ENCODE data around the gene FAM89B. TPM values are rescaled to one million over a fixed set of nuclear protein-coding genes. Genes with fewer than 3 reads are reported as not detected.
A peak's percentile ranks its signal among the peaks of the same experiment; 100 is the strongest.

FAM89B gene
- total RNA-seq, 1 experiment from 2014 or later: 102 TPM

DNA sequence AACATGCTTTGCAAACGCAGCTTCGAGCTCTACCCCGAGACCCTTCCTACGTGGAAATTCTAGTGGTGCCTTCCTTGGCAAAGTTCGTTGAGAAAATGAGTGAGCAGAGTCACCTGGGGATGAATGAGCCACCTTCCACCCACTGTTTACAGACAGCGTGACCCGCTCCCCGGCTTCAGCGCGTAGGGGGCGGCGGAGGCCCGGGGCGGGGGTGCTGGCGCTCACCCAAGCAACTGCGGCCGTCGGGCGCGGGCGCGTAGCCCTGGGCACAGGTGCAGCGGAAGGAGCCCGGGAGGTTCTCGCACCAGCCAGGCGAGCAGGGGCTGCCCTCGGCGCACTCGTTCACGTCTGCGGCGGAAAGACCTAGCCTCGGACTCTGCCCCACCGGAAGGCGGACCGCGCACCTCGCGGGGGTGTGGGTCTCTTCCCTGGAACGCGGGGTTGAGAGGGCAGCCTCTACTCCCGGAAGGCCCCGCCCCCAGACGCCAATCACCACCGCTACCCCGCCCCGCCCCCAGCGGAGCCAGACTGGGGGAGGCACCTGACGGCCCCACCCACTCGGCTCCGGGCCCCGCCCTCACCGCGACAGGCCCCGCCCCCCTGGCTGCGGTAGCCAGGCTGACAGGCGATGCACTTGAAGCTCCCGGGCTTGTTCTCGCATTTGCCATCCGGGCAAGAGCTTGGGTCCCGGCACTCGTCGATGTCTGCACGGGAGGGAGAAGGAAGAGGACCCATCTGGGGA is 25.9 kb upstream of the FAM89B start:
- H3K4me3 ChIP-seq (ENCODE audit: low read depth in 2 of 2, low read length in 2 of 2): no peak overlapping the region
- BruUV-seq (replicated peaks): no TSS peak

DNA sequence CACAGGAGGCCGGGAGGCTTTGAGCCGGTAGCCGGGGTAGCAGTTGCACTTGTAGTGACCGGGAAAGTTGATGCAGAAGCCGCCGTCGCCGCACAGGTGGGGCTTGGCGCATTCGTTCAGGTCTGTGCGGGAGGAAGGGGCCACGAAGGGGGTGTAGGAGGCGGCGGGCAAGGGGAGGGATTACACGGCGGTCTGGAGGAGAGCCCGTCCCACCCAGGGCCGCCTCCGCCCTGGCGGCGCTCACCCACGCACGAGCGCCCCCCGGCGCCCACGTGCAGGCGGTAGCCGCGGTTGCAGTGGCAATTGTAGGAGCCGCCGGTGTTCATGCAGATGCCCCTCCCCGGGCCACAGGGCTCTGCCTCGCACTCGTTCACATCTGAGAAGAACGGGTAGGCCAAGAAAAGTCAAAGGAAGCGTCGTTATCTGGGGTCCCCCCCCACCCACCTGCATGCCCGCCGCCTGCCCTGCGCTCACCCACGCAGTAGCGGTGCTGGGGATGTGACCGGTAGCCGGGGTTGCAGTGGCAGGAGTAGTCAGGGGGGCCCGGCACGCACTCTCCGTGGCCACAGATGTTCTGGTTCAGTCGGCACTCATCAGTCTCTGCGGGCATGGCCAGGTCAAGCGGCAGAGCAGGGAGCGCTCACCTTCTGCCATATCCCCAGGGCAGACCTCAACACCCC is 24.8 kb upstream of the FAM89B start:
- in situ Hi-C loops (cut with HindIII; ENCODE audit: low pct_unique_long_range_greater_than_20kb, low sequenced_read_pairs): no loop called here
- ChIA-PET POLR2A (no interaction called here), CTCF (no interaction called here)

More for the DNA sequence above, 25.9 kb upstream of the FAM89B start:
- H3K27me3 ChIP-seq (ENCODE audit: control insufficient read depth, insufficient read depth, low read length): no peaks in the 10 kb centered on the region
- in situ Hi-C loops (cut with HindIII; ENCODE audit: low pct_unique_long_range_greater_than_20kb, low sequenced_read_pairs): no loop called here
- no peak overlapping the region for H3K27ac ChIP-seq (ENCODE audit: low read length)
- ATAC-seq: peak; percentile 82
- H3K9me3 ChIP-seq (ENCODE audit: control insufficient read depth, insufficient read depth, low read depth, low read length): no peaks in the 10 kb centered on the region
- peaks cover 6% of the 10 kb centered on the region; the same call in 1 of the 2 replicates for H3K4me1 ChIP-seq (ENCODE audit: control insufficient read depth, insufficient read depth, low read length)
- POLR2A ChIA-PET: interaction anchor here (0.7 kb wide), 1 partner anchor 15 kb away, joined by 3 read pairs; no protein-coding TSS in a partner anchor
- no peak for DNase-seq (ENCODE audit: low read depth, low spot score)
- no peak for TF ChIP-seq POLR2AphosphoS5 (IDR thresholded peaks at IDR 0.05; ENCODE audit: low read depth, low read length)
- TF ChIP-seq, protein P1, sequence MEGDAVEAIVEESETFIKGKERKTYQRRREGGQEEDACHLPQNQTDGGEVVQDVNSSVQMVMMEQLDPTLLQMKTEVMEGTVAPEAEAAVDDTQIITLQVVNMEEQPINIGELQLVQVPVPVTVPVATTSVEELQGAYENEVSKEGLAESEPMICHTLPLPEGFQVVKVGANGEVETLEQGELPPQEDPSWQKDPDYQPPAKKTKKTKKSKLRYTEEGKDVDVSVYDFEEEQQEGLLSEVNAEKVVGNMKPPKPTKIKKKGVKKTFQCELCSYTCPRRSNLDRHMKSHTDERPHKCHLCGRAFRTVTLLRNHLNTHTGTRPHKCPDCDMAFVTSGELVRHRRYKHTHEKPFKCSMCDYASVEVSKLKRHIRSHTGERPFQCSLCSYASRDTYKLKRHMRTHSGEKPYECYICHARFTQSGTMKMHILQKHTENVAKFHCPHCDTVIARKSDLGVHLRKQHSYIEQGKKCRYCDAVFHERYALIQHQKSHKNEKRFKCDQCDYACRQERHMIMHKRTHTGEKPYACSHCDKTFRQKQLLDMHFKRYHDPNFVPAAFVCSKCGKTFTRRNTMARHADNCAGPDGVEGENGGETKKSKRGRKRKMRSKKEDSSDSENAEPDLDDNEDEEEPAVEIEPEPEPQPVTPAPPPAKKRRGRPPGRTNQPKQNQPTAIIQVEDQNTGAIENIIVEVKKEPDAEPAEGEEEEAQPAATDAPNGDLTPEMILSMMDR (IDR thresholded peaks at IDR 0.05): no peak
- TF ChIP-seq, protein P2, sequence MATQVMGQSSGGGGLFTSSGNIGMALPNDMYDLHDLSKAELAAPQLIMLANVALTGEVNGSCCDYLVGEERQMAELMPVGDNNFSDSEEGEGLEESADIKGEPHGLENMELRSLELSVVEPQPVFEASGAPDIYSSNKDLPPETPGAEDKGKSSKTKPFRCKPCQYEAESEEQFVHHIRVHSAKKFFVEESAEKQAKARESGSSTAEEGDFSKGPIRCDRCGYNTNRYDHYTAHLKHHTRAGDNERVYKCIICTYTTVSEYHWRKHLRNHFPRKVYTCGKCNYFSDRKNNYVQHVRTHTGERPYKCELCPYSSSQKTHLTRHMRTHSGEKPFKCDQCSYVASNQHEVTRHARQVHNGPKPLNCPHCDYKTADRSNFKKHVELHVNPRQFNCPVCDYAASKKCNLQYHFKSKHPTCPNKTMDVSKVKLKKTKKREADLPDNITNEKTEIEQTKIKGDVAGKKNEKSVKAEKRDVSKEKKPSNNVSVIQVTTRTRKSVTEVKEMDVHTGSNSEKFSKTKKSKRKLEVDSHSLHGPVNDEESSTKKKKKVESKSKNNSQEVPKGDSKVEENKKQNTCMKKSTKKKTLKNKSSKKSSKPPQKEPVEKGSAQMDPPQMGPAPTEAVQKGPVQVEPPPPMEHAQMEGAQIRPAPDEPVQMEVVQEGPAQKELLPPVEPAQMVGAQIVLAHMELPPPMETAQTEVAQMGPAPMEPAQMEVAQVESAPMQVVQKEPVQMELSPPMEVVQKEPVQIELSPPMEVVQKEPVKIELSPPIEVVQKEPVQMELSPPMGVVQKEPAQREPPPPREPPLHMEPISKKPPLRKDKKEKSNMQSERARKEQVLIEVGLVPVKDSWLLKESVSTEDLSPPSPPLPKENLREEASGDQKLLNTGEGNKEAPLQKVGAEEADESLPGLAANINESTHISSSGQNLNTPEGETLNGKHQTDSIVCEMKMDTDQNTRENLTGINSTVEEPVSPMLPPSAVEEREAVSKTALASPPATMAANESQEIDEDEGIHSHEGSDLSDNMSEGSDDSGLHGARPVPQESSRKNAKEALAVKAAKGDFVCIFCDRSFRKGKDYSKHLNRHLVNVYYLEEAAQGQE (IDR thresholded peaks at IDR 0.05; ENCODE audit: insufficient read depth in 1 of 2, low read depth in 2 of 2, low read length in 1 of 2): no peak
- no peak for TF ChIP-seq TCF7L2 (IDR thresholded peaks at IDR 0.05; ENCODE audit: low read depth, low read length)
- no peak for TF ChIP-seq SIN3A (IDR thresholded peaks at IDR 0.05; ENCODE audit: borderline replicate concordance, insufficient read depth, low read depth, low read length)
- intact Hi-C loops (cut with micrococcal nuclease; ENCODE audit: unreplicated experiment): no loop called here
- CTCF ChIA-PET: no interaction called here
- H3K36me3 ChIP-seq (ENCODE audit: control insufficient read depth, insufficient read depth, low read length): no peaks in the 10 kb centered on the region

More for the DNA sequence above, 24.8 kb upstream of the FAM89B start:
- no peak overlapping the region for H3K4me3 ChIP-seq (ENCODE audit: low read depth in 2 of 2, low read length in 2 of 2)
- TF ChIP-seq POLR2AphosphoS5 (IDR thresholded peaks at IDR 0.05; ENCODE audit: low read depth, low read length) (no peak), TCF7L2 (IDR thresholded peaks at IDR 0.05; ENCODE audit: low read depth, low read length) (no peak), SIN3A (IDR thresholded peaks at IDR 0.05; ENCODE audit: borderline replicate concordance, insufficient read depth, low read depth, low read length) (no peak)
- TF ChIP-seq, protein P1 (IDR thresholded peaks at IDR 0.05): no peak
- TF ChIP-seq, protein P2 (IDR thresholded peaks at IDR 0.05; ENCODE audit: insufficient read depth in 1 of 2, low read depth in 2 of 2, low read length in 1 of 2): no peak
- DNase-seq (ENCODE audit: low read depth, low spot score) (no peak), ATAC-seq (no peak)
- H3K27me3 ChIP-seq (ENCODE audit: control insufficient read depth, insufficient read depth, low read length): no peaks in the 10 kb centered on the region
- peaks cover 13% of the 10 kb centered on the region; the same call in 1 of the 2 replicates for H3K4me1 ChIP-seq (ENCODE audit: control insufficient read depth, insufficient read depth, low read length)
- H3K36me3 ChIP-seq (ENCODE audit: control insufficient read depth, insufficient read depth, low read length): no peaks in the 10 kb centered on the region
- TSS peak; percentile 55 for BruUV-seq (replicated peaks)
- no peaks in the 10 kb centered on the region for H3K9me3 ChIP-seq (ENCODE audit: control insufficient read depth, insufficient read depth, low read depth, low read length)
- no peak overlapping the region for H3K27ac ChIP-seq (ENCODE audit: low read length)
- intact Hi-C loops (cut with micrococcal nuclease; ENCODE audit: unreplicated experiment): no loop called here
